ENCODE data around the gene MYBPC3.

MYBPC3 gene

DNA sequence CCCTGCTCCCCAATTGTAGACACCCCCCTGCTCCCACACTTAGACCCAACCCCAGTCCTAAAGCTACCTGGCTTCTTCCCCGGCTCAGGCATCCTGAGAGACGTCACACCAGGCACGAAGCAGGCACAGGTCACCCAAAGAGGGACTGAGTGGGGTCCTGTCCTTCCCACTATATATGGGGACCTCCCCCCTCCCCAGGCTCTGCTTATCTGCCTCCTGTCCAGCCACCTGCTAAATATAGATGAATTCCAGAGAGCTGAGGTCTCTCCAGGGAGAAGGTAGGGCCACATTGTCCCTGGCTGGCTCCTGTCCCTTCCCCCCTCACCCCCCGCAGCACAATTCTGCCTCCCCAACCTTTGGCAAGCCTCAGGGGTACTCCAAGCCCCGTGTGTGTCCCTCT, at the start of gene MYBPC3:
MYBPC3 (minus strand) TSS at position 147 of the 400 bp plus-strand sequence; CDS start at position 92, 55 bp downstream.
- no peak for DNase-seq (ENCODE audit: low read depth in 2 of 2)

DNA sequence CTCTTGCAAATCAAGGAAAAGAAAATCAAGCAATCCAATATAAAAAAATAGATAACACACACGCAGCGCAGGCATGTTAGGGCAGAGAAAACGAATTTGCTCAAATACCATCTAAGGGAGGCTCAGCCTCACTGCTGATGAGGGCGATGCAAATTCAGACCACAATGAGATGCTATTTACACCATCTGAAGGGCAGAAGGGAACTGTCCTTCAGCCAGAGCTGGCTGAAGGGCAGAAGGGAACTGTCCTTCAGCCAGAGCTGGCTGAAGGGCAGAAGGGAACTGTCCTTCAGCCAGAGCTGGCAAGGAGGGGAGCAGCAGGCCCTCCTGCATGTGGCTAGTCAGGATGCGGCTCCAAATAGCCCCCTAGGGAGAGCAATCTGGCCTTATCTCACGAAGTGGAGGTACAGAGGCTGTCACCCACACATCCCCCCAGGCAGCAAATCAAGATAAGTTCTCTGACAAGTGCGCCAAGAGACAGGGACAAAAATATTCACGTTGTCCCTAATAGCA, 48.3 kb upstream of the MYBPC3 start:
- no peak for DNase-seq (ENCODE audit: low read depth in 2 of 2)

DNA sequence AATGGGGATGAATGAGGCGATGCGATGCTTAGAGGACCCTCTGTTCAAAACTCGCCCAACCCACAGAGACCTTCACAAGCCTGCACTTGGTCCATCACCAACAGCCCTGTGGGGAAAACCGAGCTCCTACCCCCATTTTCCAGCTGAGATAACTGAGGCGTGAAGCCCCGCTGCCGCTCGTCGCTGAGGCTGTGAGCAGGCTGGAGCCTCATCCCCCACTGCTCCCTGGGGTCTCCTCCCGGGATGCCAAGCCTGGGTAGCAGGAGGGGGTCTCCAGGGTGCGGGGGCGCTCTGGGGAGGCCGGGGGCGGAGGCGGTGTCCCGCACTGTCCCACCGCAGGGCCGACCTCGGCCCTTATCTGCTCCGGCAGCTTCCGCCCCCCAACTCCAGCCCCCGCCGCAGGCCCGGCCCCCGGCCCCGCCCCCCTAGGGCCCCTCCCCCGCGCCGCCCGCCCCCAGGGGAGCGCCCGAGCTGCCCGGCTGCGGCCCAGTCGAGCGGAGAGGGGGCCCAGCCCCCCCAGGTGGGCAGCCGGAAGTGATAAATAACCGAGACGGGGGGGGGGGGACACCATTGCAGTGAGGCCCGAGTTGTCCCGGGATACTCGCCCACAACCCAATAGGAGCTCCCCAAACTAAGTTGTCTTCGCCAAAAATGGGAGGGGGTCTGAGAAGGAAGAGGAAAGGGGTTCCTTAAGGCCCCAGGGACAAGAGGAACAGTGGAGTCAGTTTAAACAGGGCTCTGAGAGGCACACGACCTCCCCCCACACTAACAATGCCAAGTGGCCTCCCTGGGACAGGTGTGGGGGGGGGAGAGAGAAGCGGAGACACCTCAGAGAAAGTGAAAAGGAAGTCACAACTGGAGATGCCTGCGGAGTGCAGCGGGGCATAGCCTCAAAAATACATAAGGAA, 47.6 kb upstream of the MYBPC3 start:
- no peak for DNase-seq (ENCODE audit: low read depth in 2 of 2)

DNA sequence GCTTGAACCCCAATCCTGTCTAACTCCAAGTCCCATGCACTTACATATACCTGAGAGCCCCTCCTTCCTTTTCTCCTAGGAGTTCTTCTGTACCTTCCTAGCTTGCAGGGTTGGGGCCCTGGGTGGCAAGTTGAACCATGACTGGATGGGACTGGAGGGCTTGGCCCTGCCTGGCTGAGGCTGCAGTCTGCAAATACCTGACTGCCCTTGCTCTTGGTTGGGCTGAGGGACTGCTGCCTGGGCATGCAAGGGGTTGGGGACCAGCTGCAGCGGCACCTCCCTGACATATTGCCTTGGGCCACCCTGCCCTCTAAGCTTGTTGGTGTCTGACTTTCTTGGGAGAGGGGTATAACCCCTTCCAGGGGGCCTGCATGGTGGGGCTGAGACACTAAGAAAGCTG, 46.0 kb upstream of the MYBPC3 start:
- DNase-seq (ENCODE audit: low read depth in 2 of 2): no peak

DNA sequence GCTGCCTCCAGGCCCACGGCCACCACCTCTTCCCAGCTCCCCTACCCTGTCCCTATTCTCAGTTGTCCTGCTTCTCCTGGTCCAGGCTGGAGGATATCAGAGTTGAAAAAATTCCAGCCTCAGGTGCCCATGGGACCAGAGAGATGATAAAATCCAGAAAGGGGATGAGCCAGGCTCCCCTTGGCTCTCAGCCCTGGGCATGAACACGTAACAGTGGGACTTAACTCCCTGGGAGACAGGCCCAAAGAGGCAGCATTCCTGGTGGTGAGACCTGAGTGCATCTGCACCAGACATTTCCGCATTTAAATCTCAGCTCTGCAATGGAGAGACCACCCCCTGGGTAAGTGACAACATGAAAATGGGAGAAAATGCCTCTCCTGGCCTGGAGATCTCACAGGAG, 45.5 kb upstream of the MYBPC3 start:
- no peak for DNase-seq (ENCODE audit: low read depth in 2 of 2)

DNA sequence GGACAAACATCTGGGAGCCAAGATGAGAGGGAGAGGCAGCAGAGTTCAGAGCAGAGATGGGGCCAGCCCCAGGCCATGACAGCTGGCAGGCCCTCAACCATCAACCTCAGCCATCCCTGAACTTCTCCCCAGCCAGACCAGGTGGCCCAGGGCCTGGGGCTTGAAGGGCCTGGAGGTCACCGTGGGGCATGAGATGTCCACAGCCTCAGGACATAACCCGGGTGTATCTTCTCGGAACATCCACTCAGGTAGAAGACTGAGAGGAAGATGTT, 43.5 kb upstream of the MYBPC3 start:
- no peak for DNase-seq (ENCODE audit: low read depth in 2 of 2)

DNA sequence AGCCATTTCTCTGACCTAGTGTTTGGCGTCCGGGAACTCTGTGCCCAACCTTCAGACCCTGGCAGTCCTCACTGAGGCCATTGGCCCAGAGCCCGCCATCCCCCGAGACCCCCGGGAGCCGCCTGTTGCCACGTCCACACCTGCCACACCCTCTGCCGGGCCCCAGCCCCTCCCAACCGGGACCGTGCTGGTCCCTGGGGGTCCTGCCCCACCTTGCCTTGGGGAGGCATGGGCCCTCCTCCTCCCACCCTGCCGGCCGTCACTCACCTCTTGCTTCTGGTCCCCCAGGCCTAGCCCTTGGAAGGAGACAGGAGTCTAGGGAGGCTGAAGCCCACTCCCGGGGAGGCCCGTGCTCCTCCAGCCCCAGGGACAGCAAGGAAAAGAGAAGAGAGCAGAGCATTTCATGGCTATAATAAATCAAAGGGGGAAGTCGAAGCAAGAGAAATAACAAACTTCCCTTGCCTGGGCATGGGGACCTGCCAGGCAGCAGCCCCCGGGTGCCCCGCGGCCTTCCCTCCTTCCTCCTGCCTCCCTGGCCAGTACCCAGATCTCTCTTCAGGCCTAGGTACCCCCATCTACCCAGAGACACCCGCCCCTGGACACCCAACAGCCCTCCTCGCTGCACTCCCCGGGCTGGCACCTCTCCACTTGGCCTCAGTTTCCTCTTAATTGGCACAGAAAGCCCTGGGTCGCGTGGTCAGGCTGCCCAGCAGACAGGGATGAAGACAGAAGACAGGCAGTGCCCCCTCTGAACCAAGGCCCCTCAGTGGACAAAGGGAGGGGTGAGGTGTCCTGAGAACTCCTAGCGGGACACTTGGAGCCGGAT, 42.9 kb upstream of the MYBPC3 start:
- DNase-seq (ENCODE audit: low read depth in 2 of 2): no peak

DNA sequence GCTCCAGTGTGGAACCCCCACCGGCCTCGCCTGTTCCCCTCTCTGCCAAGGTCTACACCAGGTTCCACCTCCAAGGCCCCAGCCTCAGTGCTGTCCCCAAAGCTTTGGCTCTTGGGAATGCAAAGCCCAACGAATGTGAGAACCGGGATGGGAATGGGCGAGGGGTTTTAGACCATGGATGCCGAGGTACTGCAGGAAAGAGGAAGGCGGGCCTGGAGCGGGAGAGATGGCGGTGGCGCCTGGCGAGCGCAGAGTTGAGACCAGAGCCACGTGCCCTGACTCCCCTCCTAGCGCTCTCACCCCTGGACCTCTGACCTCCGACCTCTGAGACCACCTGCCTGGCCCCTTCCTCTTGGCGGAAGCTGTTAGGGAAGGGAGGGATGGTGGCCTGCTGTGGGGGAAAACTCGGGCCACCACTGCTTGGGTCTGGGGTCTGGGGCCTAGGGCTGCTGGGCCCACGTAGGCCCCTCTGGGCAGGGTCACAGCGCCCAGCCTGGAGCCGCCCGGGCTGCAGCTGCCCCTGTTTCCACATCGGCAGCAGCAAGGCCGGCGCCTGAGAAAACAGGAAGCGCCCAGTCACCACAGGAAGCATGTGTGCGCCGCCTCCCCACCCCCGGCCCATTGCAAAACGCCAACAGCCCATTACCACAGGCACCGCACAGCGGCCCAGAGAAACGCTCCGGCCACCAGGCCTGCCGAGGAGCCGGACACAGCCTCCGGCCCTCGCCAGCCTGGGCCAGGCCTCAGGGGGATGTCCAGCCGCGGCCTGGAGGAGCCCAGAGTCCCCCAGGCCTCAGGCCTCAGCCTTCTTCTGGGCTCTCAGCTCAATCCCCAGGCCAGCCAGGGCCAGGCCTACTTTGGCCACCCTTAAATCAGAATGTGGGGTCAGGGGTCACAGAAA, 42.1 kb upstream of the MYBPC3 start:
- DNase-seq (ENCODE audit: low read depth in 2 of 2): no peak

DNA sequence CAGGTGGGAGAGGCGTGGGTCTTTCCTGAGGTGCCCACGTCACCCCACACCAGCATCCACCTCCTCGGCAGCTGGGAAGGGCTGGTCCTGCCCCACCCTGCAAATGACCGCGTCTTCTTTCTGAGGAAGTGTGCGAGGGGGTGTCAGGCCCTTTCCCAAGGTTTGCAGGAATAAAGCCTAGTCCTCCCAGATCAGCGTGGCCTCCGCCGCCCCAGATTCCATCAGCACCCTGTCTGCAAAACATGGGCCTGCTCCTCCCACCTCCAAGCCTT, 41.5 kb upstream of the MYBPC3 start:
- DNase-seq (ENCODE audit: low read depth in 2 of 2): no peak

DNA sequence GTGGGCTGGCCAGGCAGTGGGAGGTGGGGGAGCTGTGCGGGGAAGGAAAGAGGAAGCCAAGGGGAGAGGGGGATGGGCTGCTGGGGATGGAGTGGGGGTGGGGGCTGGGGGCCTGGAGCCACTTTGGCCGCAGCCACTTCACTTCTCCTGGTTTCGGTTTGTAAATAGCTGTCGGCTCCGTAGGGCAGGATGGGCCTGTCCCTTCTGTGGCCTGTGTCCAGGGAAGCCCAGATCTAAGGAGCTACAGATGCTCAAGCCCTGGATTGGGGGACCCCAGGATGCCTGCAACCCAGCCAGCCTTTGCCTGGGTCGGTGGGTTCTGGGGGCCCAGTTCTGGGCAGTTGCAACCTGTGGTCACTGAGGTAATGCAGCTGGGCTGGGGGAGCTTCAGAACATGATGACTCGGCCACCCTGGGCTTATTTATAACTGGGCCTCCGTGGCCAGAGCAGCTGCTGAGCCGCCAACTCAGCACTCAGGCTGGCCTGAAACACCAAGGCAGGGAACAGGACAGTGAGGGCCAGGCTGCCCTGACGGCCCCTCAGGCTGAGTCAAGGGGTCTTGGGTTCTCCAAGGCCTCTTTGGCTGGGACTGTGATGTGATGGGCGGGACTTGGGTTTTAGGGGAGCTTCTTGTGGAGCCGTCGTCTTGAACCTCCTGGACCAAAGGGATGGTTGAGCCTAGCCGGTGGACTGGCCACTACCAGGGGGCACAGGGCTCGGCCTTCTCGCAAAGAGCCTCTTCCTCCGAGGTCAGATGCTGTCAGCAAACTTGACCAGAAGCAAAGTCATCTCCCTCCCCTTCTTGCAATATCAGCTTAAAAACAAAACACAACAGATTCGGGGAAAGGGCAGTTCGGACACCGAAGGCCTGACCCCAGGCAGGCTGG, 40.9 kb upstream of the MYBPC3 start:
- DNase-seq (ENCODE audit: low read depth in 2 of 2): no peak

DNA sequence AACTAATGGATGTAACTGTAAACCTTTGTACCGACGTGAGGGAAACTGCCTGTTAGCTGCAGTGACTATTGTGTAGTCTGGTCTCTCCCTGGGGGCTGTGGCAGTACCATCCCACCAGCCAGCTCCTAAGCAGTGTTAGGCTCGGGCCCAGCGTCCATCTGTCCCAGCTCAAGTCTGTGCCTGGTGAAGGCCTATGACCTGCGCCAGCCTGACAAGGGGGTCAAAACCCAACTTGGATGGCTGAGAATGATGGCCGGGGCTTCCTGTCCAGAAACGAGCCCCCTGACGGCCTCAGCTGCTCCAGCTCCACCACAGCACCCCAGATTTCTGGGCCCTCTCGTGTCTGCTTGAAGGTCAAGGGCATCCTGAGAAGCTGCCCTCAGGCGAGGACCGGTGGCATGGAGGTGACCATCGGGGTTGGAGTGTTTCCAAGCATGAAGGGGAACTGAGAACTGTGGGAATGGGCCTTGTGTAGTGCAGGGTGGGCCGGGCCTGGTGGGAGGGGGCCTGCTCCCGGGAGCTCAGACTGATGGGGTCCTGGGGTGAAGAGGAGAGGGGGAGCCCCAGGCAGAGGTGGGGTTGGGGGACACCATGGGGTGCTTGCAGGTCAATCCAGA, 40.2 kb upstream of the MYBPC3 start:
- no peak for DNase-seq (ENCODE audit: low read depth in 2 of 2)

DNA sequence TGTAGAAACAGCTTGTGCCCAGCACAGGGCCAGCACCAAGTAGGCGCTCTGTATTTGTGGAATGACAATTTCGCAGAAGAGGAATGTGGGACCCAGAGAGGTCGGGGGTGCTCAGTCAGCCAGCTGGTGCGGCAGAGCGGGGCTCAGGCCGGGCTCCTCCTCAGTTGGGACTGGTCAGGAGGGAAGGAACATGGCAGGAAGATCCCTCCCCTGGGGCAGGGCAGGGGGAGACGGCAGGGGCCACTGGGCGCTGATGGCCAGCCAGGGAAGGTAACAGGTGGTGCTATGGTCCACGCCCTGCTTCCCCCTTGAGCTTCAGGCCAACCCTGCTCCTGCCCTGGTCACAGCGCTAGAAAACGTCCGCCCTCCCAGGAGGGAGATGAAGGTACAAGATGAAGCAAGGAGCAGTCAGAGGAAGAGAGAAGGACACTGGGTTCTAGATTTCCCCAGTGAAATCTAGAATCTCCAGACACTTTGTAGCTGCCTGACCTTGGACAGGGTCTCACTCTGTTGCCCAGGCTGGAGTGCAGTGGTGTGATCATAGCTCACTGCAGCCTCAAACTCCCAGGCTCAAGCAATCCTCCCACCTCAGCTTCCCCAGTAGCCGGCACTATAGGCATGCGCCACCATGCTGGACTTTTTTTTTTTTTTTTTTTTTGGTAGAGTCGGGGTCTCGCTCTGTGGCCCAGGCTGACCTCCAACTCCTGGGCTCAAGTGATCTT, 39.4 kb upstream of the MYBPC3 start:
- DNase-seq (ENCODE audit: low read depth in 2 of 2): no peak

DNA sequence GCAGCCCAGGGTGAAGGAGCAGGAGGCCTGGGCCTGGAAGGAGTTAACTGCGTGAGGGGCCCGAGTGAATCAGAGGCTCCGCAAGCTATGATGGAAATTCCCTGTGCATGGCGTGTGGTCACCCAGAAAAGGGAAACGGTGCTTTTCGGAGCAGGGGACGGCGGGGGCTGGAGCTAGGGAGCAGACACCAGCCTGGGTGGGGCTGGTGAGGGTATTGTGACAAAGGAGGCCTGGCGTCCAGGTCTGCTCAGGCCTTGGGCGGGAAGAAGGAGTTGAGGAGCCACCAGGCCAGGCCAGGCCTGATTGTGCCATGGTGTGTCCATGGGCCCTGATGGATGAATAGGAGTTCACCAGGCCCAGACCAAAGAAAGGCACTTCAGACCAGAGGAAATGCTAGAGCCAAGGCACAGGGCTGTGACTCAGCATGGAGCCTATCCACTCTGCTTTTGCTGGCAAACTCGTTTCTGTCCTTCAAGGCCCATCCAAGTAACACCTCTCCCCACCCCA, 38.6 kb upstream of the MYBPC3 start:
- DNase-seq (ENCODE audit: low read depth in 2 of 2): no peak

DNA sequence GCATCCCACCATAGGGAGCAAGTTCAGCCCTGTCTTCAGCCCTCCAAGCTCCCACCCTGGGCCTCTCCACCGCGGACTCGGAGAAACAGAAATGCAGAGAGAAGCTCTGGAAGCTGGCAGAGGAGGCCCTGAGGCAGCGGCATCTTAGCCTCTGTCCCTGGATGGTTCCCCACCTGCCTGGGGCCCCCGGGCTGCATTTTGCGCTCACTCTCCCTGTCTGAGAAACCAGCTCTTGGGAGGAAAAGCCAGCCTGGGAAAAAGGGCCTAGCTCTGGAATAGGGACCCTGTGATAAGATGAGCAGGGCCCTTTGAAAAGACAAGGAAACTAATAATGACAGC, 37.9 kb upstream of the MYBPC3 start:
- DNase-seq (ENCODE audit: low read depth in 2 of 2): no peak

DNA sequence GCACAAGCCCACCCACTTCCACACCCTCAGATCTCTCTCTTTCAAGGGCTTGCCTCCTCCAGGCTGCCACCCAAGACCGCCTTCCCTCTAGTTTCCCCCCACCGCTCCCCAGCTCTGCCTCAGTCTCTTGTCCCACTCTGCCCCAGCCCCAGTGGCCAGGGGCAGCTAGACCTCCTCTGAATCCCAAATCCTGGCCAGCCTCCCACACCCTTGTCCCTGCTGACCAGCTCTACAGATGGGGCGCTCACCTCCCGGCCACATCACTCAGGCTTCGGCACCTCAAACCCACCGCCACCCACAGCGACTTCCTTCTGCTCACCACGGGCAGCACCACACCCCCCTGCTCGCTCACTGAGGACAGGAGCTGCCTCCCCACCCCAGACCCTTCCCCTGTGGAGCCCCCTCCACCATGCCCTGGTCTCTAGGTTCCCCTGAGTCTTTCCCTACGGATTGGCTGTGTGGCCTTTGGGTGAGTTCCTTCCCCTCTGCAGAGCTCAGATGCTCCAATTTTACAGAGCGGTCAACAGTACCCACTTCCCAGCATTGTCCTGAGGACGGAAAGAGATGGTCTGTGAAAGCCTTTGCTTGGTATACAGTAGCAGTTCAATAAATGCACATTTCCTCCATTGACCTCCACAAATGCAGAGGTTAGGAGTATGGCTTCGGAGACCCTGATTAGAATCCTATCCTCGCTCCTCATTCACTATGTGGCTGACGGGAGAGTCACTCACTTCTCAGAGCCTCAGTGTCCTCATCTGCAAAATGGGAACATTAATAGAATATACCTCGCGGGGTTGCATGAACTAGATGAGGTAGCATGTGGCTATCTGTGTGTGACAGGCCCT, 37.3 kb upstream of the MYBPC3 start:
- no peak for DNase-seq (ENCODE audit: low read depth in 2 of 2)

DNA sequence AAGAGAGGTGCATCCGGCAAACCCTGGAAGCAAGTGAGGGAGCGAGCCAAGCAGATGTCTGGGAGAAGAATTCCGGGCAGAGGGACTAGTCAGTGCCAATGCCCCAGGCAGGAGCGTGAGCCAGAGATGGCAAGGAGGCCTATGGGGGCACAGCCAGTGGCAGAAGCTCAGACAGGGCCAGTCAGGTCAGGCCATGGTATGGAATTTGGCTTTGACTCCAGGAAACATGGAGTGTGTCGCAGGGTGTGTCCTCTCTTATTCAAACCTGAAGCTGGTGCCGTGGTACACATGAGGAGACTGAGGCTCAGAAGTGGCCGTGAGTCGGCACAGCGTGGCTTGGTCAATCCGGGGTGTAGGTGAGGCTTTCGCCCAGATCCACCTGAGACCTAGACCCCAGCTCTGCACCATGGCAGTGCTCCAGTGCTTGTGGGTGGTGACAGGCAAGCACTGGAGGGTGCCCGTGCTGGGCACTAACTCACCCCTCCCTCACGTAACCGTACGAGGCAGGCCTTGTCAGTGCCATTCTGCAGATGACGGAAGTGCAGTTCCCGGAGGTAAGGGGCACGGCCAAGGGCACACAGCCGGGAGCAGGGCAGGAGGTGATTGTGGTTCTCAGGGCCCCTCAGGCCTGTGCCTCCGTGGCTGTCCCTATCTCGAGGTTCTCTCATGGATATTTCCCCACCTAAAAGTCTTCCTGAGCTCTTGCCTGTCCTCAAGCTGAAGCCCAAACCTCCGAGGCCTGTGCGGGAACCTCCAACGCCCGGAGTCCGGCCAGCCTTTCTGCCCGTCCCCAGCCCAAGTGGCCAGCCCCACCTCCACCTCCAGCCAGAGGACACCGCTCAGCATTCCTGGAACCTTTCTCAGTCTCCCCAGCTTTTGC, 36.4 kb upstream of the MYBPC3 start:
- DNase-seq (ENCODE audit: low read depth in 2 of 2): no peak

DNA sequence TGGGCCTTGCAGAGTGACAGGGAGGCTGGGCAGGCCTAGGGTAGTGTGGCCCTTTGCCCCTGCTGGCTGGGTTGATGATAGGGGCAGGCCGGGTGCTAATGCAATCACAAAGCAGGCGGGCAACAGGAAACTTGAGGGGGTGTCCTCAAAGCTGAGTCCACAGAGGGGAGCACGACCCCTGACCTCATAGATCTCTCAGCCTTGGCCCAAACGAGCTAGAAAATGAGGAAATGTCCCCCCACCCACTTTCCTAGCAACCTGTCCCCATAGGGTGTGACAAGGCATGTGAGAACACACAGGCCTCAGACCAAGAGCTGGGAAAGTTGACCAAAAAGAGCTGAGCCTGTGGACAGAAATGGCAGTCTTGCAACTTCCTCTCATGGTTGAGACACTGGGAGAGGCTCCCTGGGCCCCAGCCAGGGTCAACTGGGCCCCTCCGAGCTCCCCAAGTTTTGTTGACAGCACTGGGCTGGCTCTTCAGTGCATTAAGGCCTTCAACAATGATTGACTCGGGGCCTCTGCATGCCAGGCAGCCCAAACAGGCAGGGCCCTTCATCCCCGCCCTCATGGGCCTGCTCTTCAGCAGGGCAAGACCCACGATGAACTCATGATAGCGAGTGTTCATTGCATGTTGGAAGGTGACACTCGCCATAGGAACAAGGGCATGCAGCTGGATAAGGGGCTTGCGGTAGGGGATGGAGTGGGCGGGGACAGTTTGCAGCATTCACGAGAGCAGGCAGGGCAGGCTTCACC, 35.6 kb upstream of the MYBPC3 start:
- no peak for DNase-seq (ENCODE audit: low read depth in 2 of 2)
